GM12874 (cell line): ENCODE results near the gene CALHM3.

Experiments
- CTCF ChIP-seq: IDR thresholded peaks from 2 replicates; pipeline ENCODE4 v1.5.1; 2011; ENCODE audit warnings: low read depth, mild to moderate bottlenecking, control low read depth, low read length, moderate library complexity; ENCODE audit not compliant: insufficient read depth

The CALHM3 gene

GRCh38 chr10:103455235-103455634 lies 23.8 kb downstream of the CALHM3 start:
- no peak for TF ChIP-seq CTCF

GRCh38 chr10:103454026-103454425 lies 25.0 kb downstream of the CALHM3 start:
- no peak for TF ChIP-seq CTCF

- no peak for TF ChIP-seq CTCF
Observed at GRCh38 chr10:103452506-103453230, 26.4 kb downstream of the CALHM3 start.

- TF ChIP-seq CTCF, result no peak
Observed at GRCh38 chr10:103451831-103452505, 27.1 kb downstream of the CALHM3 start, which contains the start of gene CALHM2. CALHM2 (minus strand) TSS chr10:103452370; CDS start chr10:103449941, 2,429 bp downstream.

- no peak for TF ChIP-seq CTCF
Observed at GRCh38 chr10:103451091-103451813, 27.8 kb downstream of the CALHM3 start.

GRCh38 chr10:103450201-103450695 lies 28.8 kb downstream of the CALHM3 start:
- TF ChIP-seq CTCF, result no peak
